Colonic mucosa (tissue), 4 donors: ENCODE results near the gene PPDPF. TPM values are rescaled to one million over a fixed set of nuclear protein-coding genes. Genes with fewer than 3 reads are reported as not detected.
A peak's percentile ranks its signal among the peaks of the same experiment; 100 is the strongest.
"Not testable (repeated sequence)": the region's sequence is repeated elsewhere in the genome, so short reads cannot be mapped to it uniquely, and the experiment has no call there.

ENCODE experiments used
- DNase-seq: peaks from one replicate; pipeline ENCODE4 v3.0.0-alpha.2; 2020
- H3K27ac ChIP-seq: fragments of 200-600 bp; one replicate; pipeline ENCODE4 v1.8.0; 2021
- H3K27me3 ChIP-seq: fragments of 200-600 bp; one replicate; pipeline ENCODE4 v1.8.0; 2021
- H3K36me3 ChIP-seq: fragments of 200-600 bp; one replicate; pipeline ENCODE4 v1.8.0; 2021
- H3K4me1 ChIP-seq: fragments of 200-600 bp; one replicate; pipeline ENCODE4 v1.8.0; 2021; ENCODE audit warnings: mild to moderate bottlenecking
- H3K4me3 ChIP-seq: fragments of 200-600 bp; one replicate; pipeline ENCODE4 v1.8.0; 2021
- H3K9ac ChIP-seq, 2 donors: one replicate each; pipeline ENCODE4 v1.7.0; 2013; ENCODE audit warnings: control low read depth in 2 of 2, low read depth in 2 of 2, low read length in 2 of 2
- H3K9me3 ChIP-seq: fragments of 200-600 bp; one replicate; pipeline ENCODE4 v1.8.0; 2021
- intact Hi-C: fragments of 100-400 bp; cut with DNase I; formaldehyde crosslinking; loops from one replicate; pipeline ENCODE4 v1.14.1; 2022
- total RNA-seq, 2 donors: library from RNA; stranded (reverse); fragmentation: NEBNext Ultra II Directional in 1 of 2; extraction: Animal tissue kit (Norgen Biotek cat#: 25700) in 1 of 2; gene quantifications; one replicate each; pipeline ENCODE4 v1.2.1, GENCODE V29; 2021
- TF ChIP-seq, protein P1 (sequence below): fragments of 200-600 bp; IDR thresholded peaks from one replicate; pipeline ENCODE4 v1.8.0; 2022; ENCODE audit warnings: antibody characterized with exemption, mild to moderate bottlenecking
- donor health status: healthy.
- donor health status: DM: no; HTN: no; CAD: no.
- donor health status: DM: no; HTN: no; CAD: no.

PPDPF gene
- total RNA-seq, 2 donors from 2014 or later, result 561 to 634 TPM

DNA sequence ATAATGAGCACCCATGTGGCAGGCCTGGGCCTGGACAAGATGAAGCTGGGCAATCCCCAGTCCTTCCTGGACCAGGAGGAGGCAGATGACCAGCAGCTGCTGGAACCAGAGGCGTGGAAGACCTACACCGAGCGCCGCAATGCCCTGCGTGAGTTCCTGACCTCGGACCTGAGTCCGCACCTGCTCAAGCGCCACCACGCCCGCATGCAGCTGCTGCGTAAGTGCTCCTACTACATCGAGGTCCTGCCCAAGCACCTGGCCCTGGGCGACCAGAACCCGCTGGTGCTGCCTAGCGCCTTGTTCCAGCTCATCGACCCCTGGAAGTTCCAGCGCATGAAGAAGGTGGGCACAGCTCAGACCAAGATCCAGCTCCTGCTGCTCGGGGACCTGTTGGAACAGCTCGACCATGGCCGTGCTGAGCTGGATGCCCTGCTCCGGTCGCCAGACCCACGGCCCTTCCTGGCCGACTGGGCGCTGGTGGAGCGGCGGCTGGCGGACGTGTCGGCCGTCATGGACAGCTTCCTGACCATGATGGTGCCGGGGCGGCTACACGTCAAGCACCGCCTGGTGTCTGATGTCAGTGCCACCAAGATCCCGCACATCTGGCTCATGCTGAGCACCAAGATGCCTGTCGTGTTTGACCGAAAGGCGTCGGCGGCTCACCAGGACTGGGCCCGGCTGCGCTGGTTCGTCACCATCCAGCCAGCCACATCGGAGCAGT lies 35.3 kb downstream of the PPDPF start:
- DNase-seq, result no peak
- H3K4me3 ChIP-seq, result no peak overlapping the region
- no peaks in the 10 kb centered on the region for H3K9me3 ChIP-seq
- H3K27ac ChIP-seq, result no peak overlapping the region
- no peak overlapping the region for H3K9ac ChIP-seq
- intact Hi-C loops, result no loop called here
- no peaks in the 10 kb centered on the region for H3K27me3 ChIP-seq
- no peaks in the 10 kb centered on the region for H3K36me3 ChIP-seq
- TF ChIP-seq, protein P1, sequence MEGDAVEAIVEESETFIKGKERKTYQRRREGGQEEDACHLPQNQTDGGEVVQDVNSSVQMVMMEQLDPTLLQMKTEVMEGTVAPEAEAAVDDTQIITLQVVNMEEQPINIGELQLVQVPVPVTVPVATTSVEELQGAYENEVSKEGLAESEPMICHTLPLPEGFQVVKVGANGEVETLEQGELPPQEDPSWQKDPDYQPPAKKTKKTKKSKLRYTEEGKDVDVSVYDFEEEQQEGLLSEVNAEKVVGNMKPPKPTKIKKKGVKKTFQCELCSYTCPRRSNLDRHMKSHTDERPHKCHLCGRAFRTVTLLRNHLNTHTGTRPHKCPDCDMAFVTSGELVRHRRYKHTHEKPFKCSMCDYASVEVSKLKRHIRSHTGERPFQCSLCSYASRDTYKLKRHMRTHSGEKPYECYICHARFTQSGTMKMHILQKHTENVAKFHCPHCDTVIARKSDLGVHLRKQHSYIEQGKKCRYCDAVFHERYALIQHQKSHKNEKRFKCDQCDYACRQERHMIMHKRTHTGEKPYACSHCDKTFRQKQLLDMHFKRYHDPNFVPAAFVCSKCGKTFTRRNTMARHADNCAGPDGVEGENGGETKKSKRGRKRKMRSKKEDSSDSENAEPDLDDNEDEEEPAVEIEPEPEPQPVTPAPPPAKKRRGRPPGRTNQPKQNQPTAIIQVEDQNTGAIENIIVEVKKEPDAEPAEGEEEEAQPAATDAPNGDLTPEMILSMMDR, result no peak
- no peaks in the 10 kb centered on the region for H3K4me1 ChIP-seq

DNA sequence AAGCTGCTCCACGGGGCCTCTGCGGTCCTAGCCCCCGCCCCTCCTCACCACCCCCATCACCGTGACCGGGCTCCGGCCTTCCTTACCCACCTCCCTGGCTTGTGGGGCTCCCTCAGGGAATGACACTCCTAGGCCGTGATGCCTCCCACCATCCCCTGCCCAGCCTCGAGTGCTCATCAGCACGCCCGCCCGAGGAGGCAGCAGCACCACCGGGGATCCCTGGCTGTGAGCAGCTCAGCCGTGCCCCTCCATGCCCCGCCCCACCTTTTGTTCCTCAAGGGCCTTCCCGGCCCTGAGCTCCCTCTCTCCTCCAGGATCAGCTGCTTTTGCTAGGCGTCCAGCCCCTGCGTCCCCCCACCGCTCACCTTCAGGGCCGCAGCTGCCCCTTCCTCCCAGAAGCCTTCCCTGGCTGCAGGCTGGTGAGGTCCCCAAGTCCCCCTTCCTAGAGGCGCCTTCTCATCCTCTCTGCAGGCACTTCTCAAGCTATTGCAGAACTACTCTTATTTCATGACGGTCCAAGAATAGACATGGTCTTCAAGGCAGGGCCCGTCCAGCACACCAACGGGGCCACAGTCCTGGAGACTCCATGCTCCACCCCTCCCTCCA lies 36.4 kb downstream of the PPDPF start:
- no peak overlapping the region for H3K4me3 ChIP-seq
- TF ChIP-seq, protein P1, result no peak
- intact Hi-C loops, result no loop called here
- DNase-seq, result no peak
- H3K9ac ChIP-seq, result no peak overlapping the region
- H3K27me3 ChIP-seq, result no peaks in the 10 kb centered on the region
- H3K27ac ChIP-seq, result no peak overlapping the region
- no peaks in the 10 kb centered on the region for H3K9me3 ChIP-seq
- no peaks in the 10 kb centered on the region for H3K4me1 ChIP-seq
- H3K36me3 ChIP-seq, result no peaks in the 10 kb centered on the region

DNA sequence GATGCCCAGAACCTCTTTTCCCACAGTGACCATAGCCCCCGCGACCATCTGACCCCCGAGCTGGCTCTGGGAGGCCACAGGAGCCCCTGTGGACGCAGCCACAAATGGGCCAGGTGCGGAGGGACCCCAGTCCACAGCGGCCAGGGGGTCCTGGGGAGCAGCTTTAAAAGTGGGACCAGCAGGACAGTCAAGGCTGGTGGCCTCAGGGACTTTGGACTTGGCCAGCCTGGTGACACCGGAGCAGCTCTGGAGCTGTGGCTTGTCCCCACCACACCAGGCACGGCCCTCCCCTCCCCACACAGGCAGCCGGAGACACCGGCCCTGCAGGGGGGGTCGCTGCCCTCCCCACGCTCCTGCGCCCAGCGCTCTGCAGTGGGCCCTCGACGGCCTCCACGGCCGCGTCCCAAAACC lies 36.9 kb downstream of the PPDPF start:
- H3K9ac ChIP-seq, result no peak overlapping the region
- H3K27me3 ChIP-seq, result no peaks in the 10 kb centered on the region
- H3K4me3 ChIP-seq, result no peak overlapping the region
- no peaks in the 10 kb centered on the region for H3K4me1 ChIP-seq
- no peak overlapping the region for H3K27ac ChIP-seq
- TF ChIP-seq, protein P1, result no peak
- H3K9me3 ChIP-seq, result no peaks in the 10 kb centered on the region
- H3K36me3 ChIP-seq, result peaks cover 3% of the 10 kb centered on the region
- no peak for DNase-seq
- intact Hi-C loops, result no loop called here

DNA sequence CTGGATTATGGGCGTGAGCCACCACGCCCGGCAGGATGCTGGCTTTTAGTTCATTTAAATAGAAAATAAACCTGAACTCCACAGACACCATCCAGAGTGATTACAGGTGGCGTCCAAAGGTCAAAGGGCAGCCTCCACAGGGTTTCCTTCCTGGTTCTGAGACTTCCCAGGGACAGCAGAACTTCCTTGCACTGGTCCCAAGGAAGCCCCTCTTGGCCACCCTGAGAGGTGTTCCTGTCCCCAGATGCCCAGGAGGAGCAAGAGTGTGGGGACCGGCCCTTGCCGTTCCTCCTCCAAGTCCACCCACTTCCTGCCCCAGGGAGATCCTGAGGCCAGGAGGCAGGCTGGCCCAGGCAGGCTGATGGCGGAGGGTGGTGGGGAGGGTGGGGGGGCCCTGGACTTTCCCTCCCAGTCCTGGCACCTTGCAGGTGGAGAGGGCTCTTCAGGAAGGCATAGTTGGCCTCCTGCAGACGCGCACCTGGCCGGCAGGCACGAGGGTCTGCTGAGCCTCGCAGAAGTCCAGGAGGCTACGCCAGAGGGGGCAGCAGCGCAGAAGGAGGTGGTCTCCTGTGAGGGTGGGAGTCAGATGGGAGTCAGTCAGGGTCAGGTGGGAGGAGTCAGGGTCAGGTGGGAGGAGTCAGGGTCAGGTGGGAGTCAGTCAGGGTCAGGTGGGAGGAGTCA lies 38.4 kb downstream of the PPDPF start:
- H3K27me3 ChIP-seq, result no peaks in the 10 kb centered on the region
- H3K27ac ChIP-seq, result no peak overlapping the region
- DNase-seq, result peak; percentile 63
- no peaks in the 10 kb centered on the region for H3K4me1 ChIP-seq
- H3K36me3 ChIP-seq, result peaks cover 9% of the 10 kb centered on the region
- H3K4me3 ChIP-seq, result no peak overlapping the region
- intact Hi-C loops, result no loop called here
- TF ChIP-seq, protein P1, result no peak
- no peak overlapping the region for H3K9ac ChIP-seq
- no peaks in the 10 kb centered on the region for H3K9me3 ChIP-seq

DNA sequence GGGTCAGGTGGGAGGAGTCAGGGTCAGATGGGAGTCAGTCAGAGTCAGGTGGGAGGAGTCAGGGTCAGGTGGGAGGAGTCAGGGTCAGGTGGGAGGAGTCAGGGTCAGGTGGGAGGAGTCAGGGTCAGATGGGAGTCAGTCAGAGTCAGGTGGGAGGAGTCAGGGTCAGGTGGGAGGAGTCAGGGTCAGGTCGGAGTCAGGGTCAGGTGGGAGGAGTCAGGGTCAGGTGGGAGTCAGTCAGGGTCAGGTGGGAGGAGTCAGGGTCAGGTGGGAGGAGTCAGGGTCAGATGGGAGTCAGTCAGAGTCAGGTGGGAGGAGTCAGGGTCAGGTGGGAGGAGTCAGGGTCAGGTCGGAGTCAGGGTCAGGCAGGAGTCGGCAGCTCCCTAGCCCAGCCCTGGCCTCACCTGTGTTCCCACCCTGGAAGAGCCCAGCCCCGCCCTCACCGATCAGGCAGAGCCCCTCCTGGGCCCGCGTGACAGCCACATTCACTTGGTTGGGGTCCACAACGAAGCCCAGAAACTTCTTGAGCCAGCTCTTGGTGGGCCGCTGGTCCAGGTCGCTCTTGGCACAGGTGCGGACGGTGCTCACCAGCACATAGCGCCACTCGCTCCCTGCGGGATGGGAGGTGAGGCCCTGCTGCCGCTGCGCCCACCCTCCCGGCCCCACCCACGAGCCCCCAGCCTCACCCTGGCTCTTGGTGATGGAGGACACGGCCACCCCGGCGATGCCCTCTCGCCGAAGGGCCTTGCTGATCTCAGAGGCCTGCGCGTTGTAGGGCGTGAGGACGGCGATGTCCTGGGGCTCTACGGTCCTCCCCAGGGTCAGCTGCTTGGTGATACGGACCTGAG lies 39.1 kb downstream of the PPDPF start:
- H3K9ac ChIP-seq, H3K27ac ChIP-seq, H3K4me3 ChIP-seq, DNase-seq, intact Hi-C loops, H3K4me1 ChIP-seq, H3K36me3 ChIP-seq, H3K27me3 ChIP-seq, H3K9me3 ChIP-seq: not testable (repeated sequence)
